HG03159 (cell line): ENCODE measurements around the gene TRAF2.
A peak's percentile ranks its signal among the peaks of the same experiment; 100 is the strongest.

Source experiments
- ATAC-seq: cut with Tn5 transposase; IDR thresholded peaks from one replicate; pipeline ENCODE4 v1.9.1; 2021; ENCODE audit warnings: mild to moderate bottlenecking, moderate library complexity; ENCODE audit not compliant: unreplicated experiment

Gene TRAF2

DNA sequence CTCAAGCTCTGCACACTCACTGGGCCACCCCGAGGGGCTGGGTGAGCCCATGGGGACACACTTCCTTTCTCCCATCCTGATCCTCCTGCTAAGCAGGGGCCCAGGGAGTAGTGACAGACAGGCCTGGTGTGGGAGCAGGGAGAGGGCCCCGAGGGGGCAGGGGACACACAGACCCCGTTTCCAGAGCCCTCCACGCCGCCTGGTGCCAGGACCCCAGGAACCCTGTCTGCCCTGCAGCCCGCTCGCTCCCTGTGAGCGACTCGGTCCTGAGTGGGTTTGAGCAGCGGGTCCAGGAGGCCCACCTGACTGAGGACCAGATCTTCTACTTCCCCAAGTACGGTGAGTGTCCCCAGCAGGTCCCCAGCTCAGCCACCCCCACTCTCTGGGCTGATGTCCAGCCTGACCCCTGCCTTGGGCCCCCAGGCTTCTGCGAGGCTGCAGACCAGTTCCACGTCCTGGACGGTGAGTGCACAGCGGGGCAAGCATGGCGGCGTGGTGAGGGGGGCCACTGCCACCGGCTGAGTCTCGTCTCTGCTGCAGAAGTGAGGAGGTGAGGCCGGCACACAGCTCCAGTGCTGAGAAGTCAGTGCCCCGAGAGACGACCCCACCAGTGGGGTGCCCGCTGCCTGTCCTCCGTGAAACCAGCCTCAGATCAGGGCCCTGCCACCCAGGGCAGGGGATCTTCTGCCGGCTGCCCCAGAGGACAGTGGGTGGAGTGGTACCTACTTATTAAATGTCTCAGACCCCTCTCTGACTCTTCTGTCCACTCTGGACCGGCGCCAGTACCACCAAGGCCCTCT lies 60.1 kb downstream of the TRAF2 start:
- no peak for ATAC-seq

GRCh38 chr9:136947028-136947891 lies 60.9 kb downstream of the TRAF2 start:
- ATAC-seq: no peak

- ATAC-seq: no peak
These were observed 61.7 kb downstream of the TRAF2 start for GRCh38 chr9:136947955-136948510.

- no peak for ATAC-seq
These were observed 63.0 kb downstream of the TRAF2 start for GRCh38 chr9:136949239-136949816.

DNA sequence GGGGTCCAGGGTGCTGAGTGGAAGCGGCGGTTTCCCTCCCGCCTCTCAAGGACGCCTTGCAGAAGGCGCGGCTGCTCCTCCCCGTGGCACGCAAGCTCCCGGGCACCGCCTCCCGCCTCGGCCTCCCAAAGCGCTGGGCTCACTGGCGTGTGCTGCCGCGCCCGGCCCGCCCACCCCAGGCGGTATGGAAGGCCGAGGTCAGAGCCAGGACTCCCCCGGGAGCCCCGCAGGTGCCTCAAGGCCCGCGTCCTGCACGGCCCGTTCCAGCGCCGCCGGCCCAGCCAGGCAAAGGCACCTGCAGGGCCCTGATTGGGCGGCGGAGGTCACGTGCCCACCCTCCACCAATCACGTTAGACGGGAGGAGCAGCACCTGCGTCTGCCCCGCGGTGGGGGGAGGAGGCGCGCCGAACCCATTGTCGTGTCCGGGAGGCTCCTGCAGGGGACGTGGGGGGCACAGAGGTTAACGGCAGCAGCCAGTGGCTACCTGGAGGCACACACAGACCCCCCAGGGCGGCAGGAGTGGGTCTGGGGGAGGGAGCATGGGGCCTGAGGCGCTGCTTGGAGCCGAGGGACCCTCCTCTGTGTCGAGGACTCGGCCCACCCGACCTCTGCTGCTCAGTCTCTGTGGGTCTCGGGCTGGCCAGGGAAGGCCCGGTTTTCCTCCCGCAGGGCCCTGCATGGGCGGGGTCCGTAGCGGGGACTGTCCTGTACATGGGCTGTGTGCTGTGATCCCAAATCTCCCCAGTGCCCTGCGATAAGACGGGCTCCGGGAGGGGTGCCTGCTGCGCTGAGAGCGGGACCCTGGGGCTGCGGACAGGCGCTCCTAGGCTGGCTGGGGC lies 63.7 kb downstream of the TRAF2 start:
- peak; percentile 81 for ATAC-seq

DNA sequence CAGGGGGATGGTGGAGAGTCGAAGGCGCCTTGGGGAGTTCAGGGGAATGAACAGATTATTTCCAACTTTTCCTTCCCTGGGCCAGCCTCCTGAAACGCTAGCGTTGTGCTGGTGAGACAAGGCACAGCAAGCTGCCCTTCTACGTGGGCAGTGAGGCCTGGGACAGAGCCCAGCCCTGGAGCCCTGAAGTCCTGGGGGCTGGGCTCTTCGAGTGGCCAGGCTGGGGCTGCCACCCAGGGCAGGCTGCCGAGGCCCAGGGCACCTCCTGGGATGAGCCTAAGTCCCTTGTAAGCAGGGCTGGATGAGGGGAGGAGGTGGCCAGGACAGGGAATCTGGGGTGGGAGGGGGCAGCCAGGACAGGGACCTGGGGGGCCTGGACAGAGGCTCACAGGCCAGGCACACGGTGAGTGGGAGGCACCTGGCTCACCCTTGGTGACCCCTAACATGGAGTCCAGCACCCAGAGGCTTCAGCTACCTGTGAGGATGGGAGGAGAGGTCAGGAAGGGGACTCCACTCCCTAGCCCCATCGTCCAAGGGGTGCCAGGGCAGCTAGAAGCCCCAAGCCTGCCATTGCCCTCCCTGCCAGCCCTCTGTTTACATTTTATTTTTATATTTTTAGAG lies 64.5 kb downstream of the TRAF2 start:
- ATAC-seq: no peak

DNA sequence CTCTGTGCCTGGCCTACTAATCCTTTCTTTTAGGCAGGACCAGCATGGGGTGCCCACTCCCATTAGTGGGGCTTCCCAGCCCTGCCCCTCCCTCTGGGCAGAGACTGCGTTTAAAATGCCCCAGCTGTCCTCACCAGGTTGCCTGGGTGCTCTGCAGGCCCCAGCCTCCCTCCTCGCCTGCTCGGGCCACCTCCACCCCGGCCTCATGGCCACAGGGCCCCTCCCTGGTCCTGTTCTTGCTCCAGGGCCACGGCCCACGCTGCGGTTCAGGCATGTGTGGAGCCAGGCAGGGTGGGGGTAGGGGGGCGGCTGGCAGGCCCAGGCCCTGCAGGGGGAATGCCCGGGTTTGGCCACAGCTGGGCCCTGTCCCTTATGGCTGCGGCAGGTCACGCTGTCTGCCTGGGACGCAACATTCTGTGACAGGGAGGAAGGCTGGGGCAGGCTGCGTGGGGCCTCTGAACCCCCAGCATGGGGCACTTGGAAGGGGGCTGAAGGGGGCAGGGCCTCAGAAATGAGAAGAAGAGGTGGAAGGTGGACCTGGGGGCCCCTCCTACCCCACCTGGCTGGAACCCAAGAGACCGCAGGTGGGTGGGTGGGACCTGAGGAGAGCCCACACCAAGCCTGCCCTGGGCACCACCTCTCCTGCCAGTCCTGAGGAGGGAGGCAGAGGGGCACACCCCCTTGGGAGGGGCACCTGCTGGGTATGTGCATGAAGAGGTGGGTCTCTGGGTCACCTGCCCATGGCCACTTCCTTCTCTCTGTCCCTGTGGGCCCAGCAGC lies 65.4 kb downstream of the TRAF2 start, which contains the start of gene LCN12:
Gene LCN12, plus strand, starts transcription at position 733 of the 780 bp plus-strand sequence. CDS start 55 bp downstream, outside the sequence.
- no peak for ATAC-seq

- no peak for ATAC-seq
These were observed 66.1 kb downstream of the TRAF2 start for GRCh38 chr9:136952321-136952850.

DNA sequence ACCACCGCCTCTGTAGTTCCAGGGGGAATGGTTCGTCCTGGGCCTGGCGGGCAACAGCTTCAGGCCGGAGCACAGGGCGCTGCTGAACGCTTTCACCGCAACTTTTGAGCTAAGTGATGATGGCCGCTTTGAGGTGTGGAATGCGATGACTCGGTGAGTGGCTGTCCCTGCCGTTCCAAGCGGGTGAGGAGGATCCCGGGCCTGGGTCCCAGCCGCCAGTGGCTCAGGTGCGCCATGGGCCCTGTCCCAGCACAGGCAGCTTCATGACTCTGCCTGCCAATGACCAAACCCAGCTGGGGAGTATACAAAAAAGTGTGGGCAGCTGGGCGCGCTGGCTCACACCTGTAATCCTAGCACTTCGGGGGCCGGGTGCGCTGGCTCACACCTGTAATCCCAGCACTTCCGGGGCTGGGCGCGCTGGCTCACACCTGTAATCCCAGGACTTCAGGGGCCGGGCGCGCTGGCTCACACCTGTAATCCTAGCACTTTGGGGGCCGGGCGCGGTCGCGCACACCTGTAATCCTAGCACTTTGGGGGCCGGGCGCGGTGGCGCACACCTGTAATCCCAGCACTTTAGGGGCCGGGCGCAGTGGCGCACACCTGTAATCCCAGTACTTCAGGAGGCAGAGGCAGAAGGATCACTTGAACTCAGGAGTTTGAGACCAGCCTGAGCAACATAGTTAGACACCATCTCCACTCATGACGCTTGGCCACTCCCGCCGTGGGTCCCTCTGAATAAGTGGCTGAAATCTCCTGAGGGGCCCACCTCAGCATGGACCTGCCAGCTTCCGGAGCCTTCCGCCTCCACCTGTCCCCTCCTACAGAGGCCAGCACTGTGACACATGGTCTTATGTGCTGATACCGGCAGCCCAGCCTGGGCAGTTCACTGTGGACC lies 66.8 kb downstream of the TRAF2 start:
- no peak for ATAC-seq

DNA sequence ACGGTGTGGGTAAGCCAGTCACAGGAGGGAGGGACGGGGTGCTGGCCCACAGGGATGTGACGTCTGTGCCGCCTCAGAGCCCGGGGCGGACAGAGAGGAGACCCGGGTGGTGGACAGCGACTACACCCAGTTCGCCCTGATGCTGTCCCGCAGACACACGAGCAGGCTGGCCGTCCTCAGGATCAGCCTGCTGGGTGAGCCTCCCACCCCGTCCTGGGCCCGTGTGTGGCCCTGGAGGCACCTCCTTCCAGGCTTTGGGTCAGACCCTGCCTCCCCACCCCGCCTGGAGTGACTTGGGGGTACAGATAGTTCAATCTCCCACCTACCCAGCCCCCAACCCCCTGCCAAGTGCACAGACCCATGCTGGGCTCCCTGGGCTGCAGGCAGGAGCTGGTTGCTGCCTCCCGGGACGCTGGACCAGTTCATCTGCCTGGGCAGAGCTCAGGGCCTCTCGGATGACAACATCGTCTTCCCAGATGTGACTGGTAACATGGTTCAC lies 67.5 kb downstream of the TRAF2 start:
- no peak for ATAC-seq

DNA sequence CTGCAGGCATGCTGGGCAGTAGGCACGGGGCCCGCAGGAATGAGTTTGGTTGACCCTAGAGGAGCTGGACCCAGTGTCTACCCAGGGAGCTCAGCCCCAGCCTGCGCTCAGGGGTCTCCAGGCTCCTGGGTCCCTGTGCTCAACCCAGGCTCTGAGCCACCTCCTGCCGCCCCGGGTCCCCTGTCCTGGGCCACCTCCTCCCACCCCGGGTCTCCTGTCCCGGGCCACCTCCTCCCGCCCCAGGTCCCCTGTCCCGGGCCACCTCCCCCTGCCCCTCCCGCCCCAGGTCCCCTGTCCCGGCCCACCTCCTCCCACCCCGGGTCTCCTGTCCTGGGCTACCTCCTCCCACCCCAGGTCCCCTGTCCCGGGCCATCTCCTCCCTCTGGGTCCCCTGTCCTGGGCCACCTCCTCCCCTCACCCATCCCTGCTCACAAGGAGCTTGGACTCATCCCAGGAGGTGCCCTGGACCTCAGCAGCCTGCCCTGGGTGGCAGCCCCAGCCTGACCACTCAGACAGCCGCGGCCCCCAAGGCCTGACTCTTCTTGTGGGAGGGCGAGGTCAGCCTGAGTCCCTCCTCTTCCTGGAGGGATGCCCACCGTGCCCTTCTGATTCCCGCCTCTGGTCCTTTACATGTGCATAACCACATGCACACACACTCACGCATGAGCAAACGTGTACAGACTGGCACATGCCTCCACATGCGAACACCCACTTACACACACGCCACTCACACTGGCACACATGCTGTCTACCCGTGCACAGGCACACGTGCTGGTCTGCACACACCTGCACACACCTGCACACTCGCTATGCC lies 68.2 kb downstream of the TRAF2 start:
- ATAC-seq: no peak

DNA sequence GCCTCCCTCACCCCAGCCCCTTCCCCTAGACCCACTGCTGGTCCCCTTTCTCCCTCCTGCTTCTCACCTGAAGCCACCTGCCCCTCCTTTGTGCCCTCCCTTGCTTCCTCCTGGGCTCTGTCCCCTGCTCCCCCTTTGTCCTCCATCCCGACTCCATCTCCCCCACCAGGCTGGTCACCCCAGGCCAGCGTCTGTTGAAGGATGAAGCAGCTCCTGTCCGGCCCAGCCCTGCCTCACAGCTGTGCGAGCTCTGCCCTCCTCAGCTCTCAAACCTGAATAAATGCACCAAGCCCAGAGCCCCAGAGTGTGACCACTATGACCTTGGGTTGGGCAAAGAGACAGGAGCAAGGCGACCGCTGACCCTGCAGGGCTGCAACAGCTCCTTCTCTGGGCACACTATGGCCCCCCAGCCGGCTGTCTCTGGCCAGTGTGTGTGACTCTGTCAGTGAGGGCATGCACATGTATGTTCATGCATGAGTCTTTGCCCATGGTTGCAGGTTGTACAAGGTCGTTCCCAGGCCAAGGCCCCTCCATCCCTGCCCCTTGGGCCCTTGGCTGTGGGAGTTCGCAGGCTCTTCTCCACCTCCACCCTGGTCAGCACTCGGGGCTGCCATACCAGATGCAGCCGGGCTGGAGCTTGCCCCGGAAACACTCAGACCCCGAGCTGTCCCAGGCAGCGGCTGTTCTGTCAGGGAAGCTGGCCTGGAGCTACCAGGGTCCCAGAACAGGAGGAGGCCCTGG lies 69.1 kb downstream of the TRAF2 start:
- no peak for ATAC-seq

GRCh38 chr9:136955943-136956335 lies 69.6 kb downstream of the TRAF2 start:
- no peak for ATAC-seq

DNA sequence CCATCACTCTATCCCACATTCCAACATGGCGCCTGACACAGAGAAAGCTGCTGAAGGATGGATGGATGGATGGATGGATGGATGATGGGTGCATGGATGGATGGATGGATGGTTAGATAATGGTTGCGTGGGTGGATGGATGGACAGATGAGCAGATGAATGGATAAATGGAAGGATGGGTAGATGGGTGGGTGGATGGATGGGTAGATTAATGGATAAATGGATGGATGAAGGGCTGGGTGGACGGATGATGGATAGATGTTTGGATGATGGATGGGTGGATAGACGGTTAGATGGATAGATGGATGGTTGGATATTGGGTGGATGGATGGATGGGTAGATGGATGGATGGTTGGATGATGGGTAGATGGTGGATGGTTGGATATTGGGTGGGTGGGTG lies 70.3 kb downstream of the TRAF2 start:
- no peak for ATAC-seq

DNA sequence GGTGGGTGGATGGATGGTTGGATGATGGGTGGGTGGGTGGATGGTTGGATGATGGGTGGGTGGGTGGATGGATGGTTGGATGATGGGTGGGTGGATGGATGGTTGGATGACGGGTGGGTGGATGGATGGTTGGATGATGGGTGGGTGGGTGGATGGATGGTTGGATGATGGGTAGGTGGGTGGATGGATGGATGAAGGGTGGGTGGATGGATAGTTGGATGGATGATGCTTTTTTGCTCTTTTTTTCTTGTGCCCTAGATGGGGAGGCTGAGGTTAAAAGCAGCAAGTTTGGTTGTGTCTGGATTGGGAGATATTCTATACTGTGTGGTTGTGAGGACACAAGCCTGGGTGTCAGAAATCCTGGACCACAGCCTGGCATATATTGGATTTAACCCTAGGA lies 71.1 kb downstream of the TRAF2 start:
- ATAC-seq: no peak

DNA sequence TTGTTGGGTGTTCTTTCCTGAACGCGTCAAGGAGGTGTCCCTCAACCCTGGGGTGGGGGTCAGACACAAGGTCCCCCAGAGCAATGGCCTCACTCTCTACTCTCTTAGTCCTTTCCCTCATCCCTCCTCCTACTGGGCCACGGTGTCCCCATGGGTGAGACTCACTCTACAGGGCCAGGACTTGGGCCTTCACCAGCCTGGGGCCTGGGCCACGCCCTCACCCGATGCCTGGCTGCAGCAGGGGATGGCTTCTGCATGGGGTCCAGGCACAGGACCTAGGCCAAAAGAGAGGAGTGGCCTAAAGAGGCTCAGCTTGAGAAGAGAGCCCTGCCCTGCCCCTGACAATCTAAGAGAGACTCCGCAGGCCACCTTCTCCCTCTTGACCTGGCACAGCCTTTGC lies 71.6 kb downstream of the TRAF2 start:
- ATAC-seq: no peak
